Stomach (tissue), 9 donors: Measurements from ENCODE around the gene RREB1. TPM values are rescaled to one million over a fixed set of nuclear protein-coding genes. Genes with fewer than 3 reads are reported as not detected.

Experiments used
- DNase-seq, 2 donors: peaks; one replicate each; pipeline versions ENCODE4 v3.0.0 to v3.0.0-alpha.2; 2013 to 2019
- H3K27ac ChIP-seq, 5 donors: fragments of 200-600 bp in 4 of 5; sonication (generic) in 4 of 5; one replicate each; pipeline ENCODE4 v1.5.1; 2013 to 2019; ENCODE audit warnings: mild to moderate bottlenecking in 1 of 5, moderate library complexity in 1 of 5
- H3K27me3 ChIP-seq, 3 donors: fragments of 200-600 bp; sonication (generic); one replicate each; pipeline ENCODE4 v1.5.1; 2017 to 2019; ENCODE audit warnings: mixed run types in 1 of 3
- H3K36me3 ChIP-seq, 4 donors: fragments of 200-600 bp; sonication (generic); 1 replicate in 3 of 4; 2 replicates in 1 of 4; pipeline ENCODE4 v1.5.1; 2016 to 2019
- H3K4me1 ChIP-seq, 4 donors: fragments of 200-600 bp; sonication (generic); one replicate each; pipeline ENCODE4 v1.5.1; 2016 to 2019
- H3K4me3 ChIP-seq, 4 donors: fragments of 200-600 bp; sonication (generic) in 3 of 4; one replicate each; pipeline ENCODE4 v1.5.1; 2016 to 2019; ENCODE audit warnings: mild to moderate bottlenecking in 1 of 4
- H3K9me3 ChIP-seq, 4 donors: fragments of 200-600 bp; sonication (generic); one replicate each; pipeline ENCODE4 v1.5.1; 2016 to 2019
- CTCF ChIP-seq, 7 experiments: fragments of 450-650 bp in 4 of 7; fragments of 200-600 bp in 3 of 7; sonication (generic) in 3 of 7; IDR thresholded peaks; one replicate each; pipeline ENCODE4 v1.5.1; 2016 to 2019; ENCODE audit warnings: antibody characterized with exemption in 7 of 7, control low read depth in 2 of 7, mild to moderate bottlenecking in 1 of 7
- EP300 ChIP-seq: sonication (generic); formaldehyde crosslinking; IDR thresholded peaks from one replicate; pipeline ENCODE4 v1.6.1; 2017; ENCODE audit warnings: antibody characterized with exemption
- POLR2A ChIP-seq, 4 donors: fragments of 450-650 bp; IDR thresholded peaks; one replicate each; pipeline ENCODE4 v1.6.1; 2016; ENCODE audit warnings: antibody characterized with exemption in 4 of 4, control low read depth in 2 of 4, mild to moderate bottlenecking in 1 of 4, moderate library complexity in 1 of 4
- POLR2AphosphoS5 ChIP-seq, 3 donors: sonication (generic); formaldehyde crosslinking; IDR thresholded peaks; one replicate each; pipeline ENCODE4 v1.6.1; 2016; ENCODE audit warnings: antibody characterized with exemption in 3 of 3
- whole genome bisulfite sequencing, 5 donors: extraction: QIAGEN DNeasy Blood & Tissue Kit in 3 of 5; methylation state at CpG; one replicate each; pipeline versions ENCODE4 v1.1.5 to v1.1.7; 2013 to 2018; 5-methylcytosine and 5-hydroxymethylcytosine counted together
- intact Hi-C: fragments of 100-400 bp; cut with DNase I; formaldehyde crosslinking; loops from one replicate; pipeline ENCODE4 v1.15.1; 2023; ENCODE audit warnings: low total_unique reads
- polyA plus RNA-seq, 3 donors: library from polyadenylated mRNA; stranded (reverse); fragments of 200-250 nt; gene quantifications; one replicate each; pipeline ENCODE4 v1.2.3, GENCODE V29; 2013
- total RNA-seq, 5 donors: library from RNA; depleted of rRNA; stranded (reverse); fragments of >200 nt; gene quantifications; one replicate each; pipeline versions ENCODE4 v1.1.0 to v1.2.3, GENCODE V29; 2014 to 2016
- donor health status: healthy with polysubstance abuse.
- donor health status: Bipolar disorder and iron deficiency.
- donor health status: healthy.

RREB1 gene
- total and polyA plus RNA-seq, 8 donors: 4.0 to 125 (median 45.3) TPM

- TF ChIP-seq CTCF (IDR thresholded peaks at IDR 0.05): no peak
- TF ChIP-seq EP300: no peak
- TF ChIP-seq POLR2A (IDR thresholded peaks at IDR 0.05): no peak
- no peak for TF ChIP-seq POLR2AphosphoS5 (IDR thresholded peaks at IDR 0.05)
- WGBS, 5 donors: 79 to 95% (median 91%) methylated on average over 4 of the region's 4 CpGs
- Histone ChIP-seq H3K27ac (no peak overlapping the region), H3K4me1 (peaks cover 7 to 22% (median 15%) of the 10 kb centered on the region in 4 donors), H3K9me3 (peaks cover 0 to 9% (median 7%) of the 10 kb centered on the region in 4 donors), H3K36me3 (peaks cover 0 to 12% (median 10%) of the 10 kb centered on the region in 4 donors), H3K4me3 (no peak overlapping the region), H3K27me3 (no peaks in the 10 kb centered on the region)
- intact Hi-C loops: no loop called here
- no peak for DNase-seq
Measured at GRCh38 chr6:7256785-7257184, 149.0 kb downstream of the RREB1 start.

GRCh38 chr6:7257521-7258230 is 149.9 kb downstream of the RREB1 start:
- Histone ChIP-seq H3K4me3 (no peak overlapping the region), H3K27me3 (no peaks in the 10 kb centered on the region), H3K27ac (no peak overlapping the region), H3K36me3 (peaks cover 0 to 3% (median 1%) of the 10 kb centered on the region in 4 donors), H3K4me1 (peaks cover 7 to 26% (median 17%) of the 10 kb centered on the region in 4 donors), H3K9me3 (peaks cover 0 to 9% (median 7%) of the 10 kb centered on the region in 4 donors)
- TF ChIP-seq POLR2A (IDR thresholded peaks at IDR 0.05) (no peak), EP300 (no peak), POLR2AphosphoS5 (IDR thresholded peaks at IDR 0.05) (no peak), CTCF (IDR thresholded peaks at IDR 0.05) (no peak)
- no peak for DNase-seq
- intact Hi-C loops: no loop called here
- 91 to 95% (median 95%) methylated on average over 18 of the region's 18 CpGs for WGBS, 5 donors

GRCh38 chr6:7258231-7258763 is 150.5 kb downstream of the RREB1 start:
- Histone ChIP-seq H3K4me3 (no peak overlapping the region), H3K27ac (no peak overlapping the region), H3K27me3 (no peaks in the 10 kb centered on the region), H3K36me3 (no peaks in the 10 kb centered on the region), H3K4me1 (peaks cover 7 to 30% (median 17%) of the 10 kb centered on the region in 4 donors), H3K9me3 (peaks cover 0 to 9% (median 7%) of the 10 kb centered on the region in 4 donors)
- intact Hi-C loops: no loop called here
- no peak for TF ChIP-seq POLR2A (IDR thresholded peaks at IDR 0.05)
- TF ChIP-seq EP300: no peak
- TF ChIP-seq CTCF (IDR thresholded peaks at IDR 0.05): no peak
- TF ChIP-seq POLR2AphosphoS5 (IDR thresholded peaks at IDR 0.05): no peak
- whole genome bisulfite sequencing, 5 donors: 73 to 90% (median 80%) methylated on average over 7 to 9 of the region's 9 CpGs
- DNase-seq: no peak

- peak overlapping the region; percentile 43 to 83 (median 80) for H3K27ac ChIP-seq
- 49 to 63% (median 51%) methylated on average over 12 to 13 of the region's 13 CpGs for WGBS, 5 donors
- peaks cover 7 to 22% (median 17%) of the 10 kb centered on the region in 4 donors for H3K4me1 ChIP-seq
- no peak for DNase-seq
- intact Hi-C loops: no loop called here
- H3K9me3 ChIP-seq: peaks cover 0 to 9% (median 7%) of the 10 kb centered on the region in 4 donors
- H3K36me3 ChIP-seq: no peaks in the 10 kb centered on the region
- TF ChIP-seq CTCF (IDR thresholded peaks at IDR 0.05) (no peak), EP300 (no peak), POLR2AphosphoS5 (IDR thresholded peaks at IDR 0.05) (no peak)
- H3K4me3 ChIP-seq: peak overlapping the region; percentile 56 to 65 (median 62)
- H3K27me3 ChIP-seq: no peaks in the 10 kb centered on the region
Measured at GRCh38 chr6:7260291-7261031, 152.7 kb downstream of the RREB1 start.
